Measurements from ENCODE around the gene MAP7.

MAP7 gene

GRCh38 chr6:136538836-136539235, 11.4 kb downstream of the MAP7 start:
- Histone ChIP-seq H3K4me2 (ENCODE audit: insufficient read depth, low read length, poor library complexity, severe bottlenecking) (no peak overlapping the region), H3K9ac (ENCODE audit: low read depth, low read length, poor library complexity) (no peak overlapping the region), H3K14ac (ENCODE audit: low read length) (no peak overlapping the region), H2BK12ac (ENCODE audit: low read length) (no peak overlapping the region), H3K23ac (ENCODE audit: low read depth, low read length, poor library complexity) (no peak overlapping the region), H3K79me1 (ENCODE audit: low read depth, low read length) (no peaks in the 10 kb centered on the region), H4K91ac (ENCODE audit: low read depth, low read length, poor library complexity) (no peak overlapping the region), H3K27me3 (ENCODE audit: control insufficient read depth in 3 of 3, insufficient read depth in 3 of 3, low read depth in 1 of 3, low read length in 3 of 3) (peaks cover 0 to 7% (median 0%) of the 10 kb centered on the region in 3 experiments), H3K36me3 (replicated peaks in 1 of 2; ENCODE audit: control insufficient read depth in 2 of 2, insufficient read depth in 2 of 2, low read length in 2 of 2) (no peaks in the 10 kb centered on the region), H2AK5ac (ENCODE audit: low read depth, low read length) (no peak overlapping the region), H3K18ac (ENCODE audit: low read length) (no peak overlapping the region), H2BK120ac (ENCODE audit: low read depth, low read length) (no peak overlapping the region), H2BK15ac (ENCODE audit: low read length) (no peak overlapping the region), H2AFZ (ENCODE audit: low read length) (no peak overlapping the region), H3K27ac (replicated peaks; ENCODE audit: low read length) (no peak overlapping the region), H4K8ac (ENCODE audit: low read depth, low read length) (no peak overlapping the region), H3K4me1 (ENCODE audit: control insufficient read depth in 2 of 2, insufficient read depth in 1 of 2, low read depth in 1 of 2, low read length in 2 of 2) (peaks cover 6 to 12% of the 10 kb centered on the region in 2 donors), H2BK5ac (ENCODE audit: low read length) (no peak overlapping the region), H3K4ac (ENCODE audit: low read length) (no peak overlapping the region), H3K4me3 (ENCODE audit: low read length in 2 of 2) (no peak overlapping the region), H3K9me3 (replicated peaks in 1 of 2; ENCODE audit: control insufficient read depth in 2 of 2, insufficient read depth in 1 of 2, low read depth in 1 of 2, low read length in 2 of 2) (no peaks in the 10 kb centered on the region)
- DNase-seq (ENCODE audit: low spot score), result no peak
- no CpG with 5 or more reads among the region's 4 CpGs for whole genome bisulfite sequencing, 2 donors (ENCODE audit: extremely low coverage in 2 of 2, insufficient read length in 2 of 2, insufficient replicate concordance in 1 of 2)

GRCh38 chr6:136535880-136536650, 14.2 kb downstream of the MAP7 start:
- no peak overlapping the region for H3K27ac ChIP-seq (replicated peaks; ENCODE audit: low read length)
- H3K18ac ChIP-seq (ENCODE audit: low read length), result no peak overlapping the region
- no peak overlapping the region for H3K14ac ChIP-seq (ENCODE audit: low read length)
- no peak overlapping the region for H2BK12ac ChIP-seq (ENCODE audit: low read length)
- no peaks in the 10 kb centered on the region for H3K79me1 ChIP-seq (ENCODE audit: low read depth, low read length)
- no peak overlapping the region for H2BK15ac ChIP-seq (ENCODE audit: low read length)
- H2AK5ac ChIP-seq (ENCODE audit: low read depth, low read length), result no peak overlapping the region
- no CpG with 5 or more reads among the region's 8 CpGs for WGBS, 2 donors (ENCODE audit: extremely low coverage in 2 of 2, insufficient read length in 2 of 2, insufficient replicate concordance in 1 of 2)
- H3K4me3 ChIP-seq (ENCODE audit: low read length in 2 of 2), result no peak overlapping the region
- H3K4me1 ChIP-seq (ENCODE audit: control insufficient read depth in 2 of 2, insufficient read depth in 1 of 2, low read depth in 1 of 2, low read length in 2 of 2), result peaks cover 6 to 15% of the 10 kb centered on the region in 2 donors
- H3K9me3 ChIP-seq (replicated peaks in 1 of 2; ENCODE audit: control insufficient read depth in 2 of 2, insufficient read depth in 1 of 2, low read depth in 1 of 2, low read length in 2 of 2), result no peaks in the 10 kb centered on the region
- no peak overlapping the region for H4K8ac ChIP-seq (ENCODE audit: low read depth, low read length)
- H4K91ac ChIP-seq (ENCODE audit: low read depth, low read length, poor library complexity), result no peak overlapping the region
- H3K4ac ChIP-seq (ENCODE audit: low read length), result no peak overlapping the region
- no peak overlapping the region for H2BK5ac ChIP-seq (ENCODE audit: low read length)
- no peak overlapping the region for H3K9ac ChIP-seq (ENCODE audit: low read depth, low read length, poor library complexity)
- H2AFZ ChIP-seq (ENCODE audit: low read length), result no peak overlapping the region
- no peak overlapping the region for H2BK120ac ChIP-seq (ENCODE audit: low read depth, low read length)
- H3K23ac ChIP-seq (ENCODE audit: low read depth, low read length, poor library complexity), result no peak overlapping the region
- DNase-seq (ENCODE audit: low spot score), result no peak
- no peaks in the 10 kb centered on the region for H3K36me3 ChIP-seq (replicated peaks in 1 of 2; ENCODE audit: control insufficient read depth in 2 of 2, insufficient read depth in 2 of 2, low read length in 2 of 2)
- no peaks in the 10 kb centered on the region for H3K27me3 ChIP-seq (ENCODE audit: control insufficient read depth in 3 of 3, insufficient read depth in 3 of 3, low read depth in 1 of 3, low read length in 3 of 3)
- no peak overlapping the region for H3K4me2 ChIP-seq (ENCODE audit: insufficient read depth, low read length, poor library complexity, severe bottlenecking)

DNA sequence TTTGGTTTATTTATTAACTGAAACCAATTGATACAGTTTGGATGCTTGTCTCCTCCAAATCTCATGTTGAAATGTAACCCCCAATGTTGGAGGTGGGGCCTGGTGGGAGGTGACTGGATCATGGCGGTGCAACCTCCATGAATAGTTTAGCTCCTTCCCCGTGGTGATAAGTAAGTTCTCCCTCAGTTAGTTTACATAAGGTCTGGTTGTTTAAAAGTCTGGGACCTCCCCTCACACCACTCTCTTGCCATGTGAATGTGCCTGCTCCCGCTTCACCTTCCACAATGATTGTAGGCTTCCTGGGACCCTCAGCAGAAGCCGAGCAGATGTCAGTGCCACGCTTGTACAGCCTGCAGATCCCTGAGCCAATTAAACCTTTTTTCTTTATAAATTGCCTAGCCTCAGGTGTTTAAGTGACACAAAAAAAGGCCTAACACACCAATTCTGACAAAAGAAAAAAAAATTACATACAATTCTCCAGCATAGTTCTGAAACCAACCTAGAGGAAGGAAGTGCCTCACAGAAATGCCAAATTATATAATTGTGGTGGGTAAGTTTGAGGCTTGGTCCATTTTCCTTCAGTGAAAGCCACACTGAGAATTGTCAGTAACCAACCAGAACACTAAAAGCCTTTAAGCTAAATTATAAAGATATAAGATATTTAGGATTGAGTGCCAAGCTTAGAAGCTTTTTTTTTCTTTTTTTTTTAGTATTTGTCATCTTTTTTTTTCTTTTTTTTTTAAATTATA, 15.0 kb downstream of the MAP7 start:
- no peak overlapping the region for H3K4me2 ChIP-seq (ENCODE audit: insufficient read depth, low read length, poor library complexity, severe bottlenecking)
- H2BK5ac ChIP-seq (ENCODE audit: low read length), result no peak overlapping the region
- no peak overlapping the region for H3K4ac ChIP-seq (ENCODE audit: low read length)
- H3K36me3 ChIP-seq (replicated peaks in 1 of 2; ENCODE audit: control insufficient read depth in 2 of 2, insufficient read depth in 2 of 2, low read length in 2 of 2), result no peaks in the 10 kb centered on the region
- no peak overlapping the region for H2BK12ac ChIP-seq (ENCODE audit: low read length)
- no peak overlapping the region for H3K27ac ChIP-seq (replicated peaks; ENCODE audit: low read length)
- H2AK5ac ChIP-seq (ENCODE audit: low read depth, low read length), result no peak overlapping the region
- no peak overlapping the region for H4K91ac ChIP-seq (ENCODE audit: low read depth, low read length, poor library complexity)
- whole genome bisulfite sequencing, 2 donors (ENCODE audit: extremely low coverage in 2 of 2, insufficient read length in 2 of 2, insufficient replicate concordance in 1 of 2), result no CpG with 5 or more reads among the region's 5 CpGs
- no peak overlapping the region for H2BK120ac ChIP-seq (ENCODE audit: low read depth, low read length)
- peaks cover 6 to 10% of the 10 kb centered on the region in 2 donors for H3K4me1 ChIP-seq (ENCODE audit: control insufficient read depth in 2 of 2, insufficient read depth in 1 of 2, low read depth in 1 of 2, low read length in 2 of 2)
- no peaks in the 10 kb centered on the region for H3K79me1 ChIP-seq (ENCODE audit: low read depth, low read length)
- peak overlapping the region; percentile 52 for H3K18ac ChIP-seq (ENCODE audit: low read length)
- no peak overlapping the region for H2AFZ ChIP-seq (ENCODE audit: low read length)
- no peak overlapping the region for H3K14ac ChIP-seq (ENCODE audit: low read length)
- no peak for DNase-seq (ENCODE audit: low spot score)
- H3K4me3 ChIP-seq (ENCODE audit: low read length in 2 of 2), result no peak overlapping the region
- H3K27me3 ChIP-seq (ENCODE audit: control insufficient read depth in 3 of 3, insufficient read depth in 3 of 3, low read depth in 1 of 3, low read length in 3 of 3), result no peaks in the 10 kb centered on the region
- H4K8ac ChIP-seq (ENCODE audit: low read depth, low read length), result no peak overlapping the region
- H3K9ac ChIP-seq (ENCODE audit: low read depth, low read length, poor library complexity), result no peak overlapping the region
- H3K23ac ChIP-seq (ENCODE audit: low read depth, low read length, poor library complexity), result no peak overlapping the region
- no peak overlapping the region for H2BK15ac ChIP-seq (ENCODE audit: low read length)
- no peaks in the 10 kb centered on the region for H3K9me3 ChIP-seq (replicated peaks in 1 of 2; ENCODE audit: control insufficient read depth in 2 of 2, insufficient read depth in 1 of 2, low read depth in 1 of 2, low read length in 2 of 2)

DNA sequence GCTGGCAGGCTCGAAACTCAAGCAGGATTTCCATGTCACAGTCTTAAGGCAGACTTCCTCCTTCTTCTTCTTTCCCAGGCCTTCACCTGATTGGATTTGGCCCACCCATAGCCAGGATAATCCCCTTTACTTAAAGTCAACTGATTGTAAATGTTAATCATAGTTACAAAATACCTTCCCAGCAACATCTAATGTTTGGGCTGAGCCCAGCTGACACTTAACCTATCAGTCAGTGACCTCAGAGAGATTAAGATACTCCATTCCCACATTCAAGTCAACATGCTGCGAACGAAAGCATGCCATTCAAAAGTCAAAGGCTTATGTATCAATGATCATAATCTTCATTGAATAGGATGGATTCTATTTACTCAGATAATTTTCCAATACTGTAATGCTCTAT, 16.0 kb downstream of the MAP7 start:
- H3K18ac ChIP-seq (ENCODE audit: low read length), result no peak overlapping the region
- WGBS, 2 donors (ENCODE audit: extremely low coverage in 2 of 2, insufficient read length in 2 of 2, insufficient replicate concordance in 1 of 2), result no CpG with 5 or more reads among the region's 3 CpGs
- no peak overlapping the region for H4K91ac ChIP-seq (ENCODE audit: low read depth, low read length, poor library complexity)
- no peak overlapping the region for H2BK5ac ChIP-seq (ENCODE audit: low read length)
- no peaks in the 10 kb centered on the region for H3K79me1 ChIP-seq (ENCODE audit: low read depth, low read length)
- no peak for DNase-seq (ENCODE audit: low spot score)
- H2BK12ac ChIP-seq (ENCODE audit: low read length), result no peak overlapping the region
- H3K4me2 ChIP-seq (ENCODE audit: insufficient read depth, low read length, poor library complexity, severe bottlenecking), result no peak overlapping the region
- no peaks in the 10 kb centered on the region for H3K36me3 ChIP-seq (replicated peaks in 1 of 2; ENCODE audit: control insufficient read depth in 2 of 2, insufficient read depth in 2 of 2, low read length in 2 of 2)
- no peaks in the 10 kb centered on the region for H3K9me3 ChIP-seq (replicated peaks in 1 of 2; ENCODE audit: control insufficient read depth in 2 of 2, insufficient read depth in 1 of 2, low read depth in 1 of 2, low read length in 2 of 2)
- no peak overlapping the region for H4K8ac ChIP-seq (ENCODE audit: low read depth, low read length)
- no peak overlapping the region for H2BK120ac ChIP-seq (ENCODE audit: low read depth, low read length)
- no peak overlapping the region for H2AFZ ChIP-seq (ENCODE audit: low read length)
- no peak overlapping the region for H3K4ac ChIP-seq (ENCODE audit: low read length)
- no peak overlapping the region for H3K23ac ChIP-seq (ENCODE audit: low read depth, low read length, poor library complexity)
- H3K27ac ChIP-seq (replicated peaks; ENCODE audit: low read length), result no peak overlapping the region
- no peak overlapping the region for H3K4me3 ChIP-seq (ENCODE audit: low read length in 2 of 2)
- H3K4me1 ChIP-seq (ENCODE audit: control insufficient read depth in 2 of 2, insufficient read depth in 1 of 2, low read depth in 1 of 2, low read length in 2 of 2), result peaks cover 0 to 4% of the 10 kb centered on the region in 2 donors
- H3K14ac ChIP-seq (ENCODE audit: low read length), result no peak overlapping the region
- no peak overlapping the region for H2BK15ac ChIP-seq (ENCODE audit: low read length)
- H3K9ac ChIP-seq (ENCODE audit: low read depth, low read length, poor library complexity), result no peak overlapping the region
- no peak overlapping the region for H2AK5ac ChIP-seq (ENCODE audit: low read depth, low read length)
- H3K27me3 ChIP-seq (ENCODE audit: control insufficient read depth in 3 of 3, insufficient read depth in 3 of 3, low read depth in 1 of 3, low read length in 3 of 3), result no peaks in the 10 kb centered on the region
